Frontal cortex (tissue), 4 donors: ENCODE measurements around the gene STK25. TPM values are rescaled to one million over a fixed set of nuclear protein-coding genes. Genes with fewer than 3 reads are reported as not detected.
"Not testable (repeated sequence)": the region's sequence is repeated elsewhere in the genome, so short reads cannot be mapped to it uniquely, and the experiment has no call there.

Experiments
- DNase-seq, 2 donors: peaks; one replicate each; pipeline ENCODE4 v3.0.0; 2012; ENCODE audit warnings: low spot score in 2 of 2
- FAIRE-seq: peaks from 2 replicates; lab custom pipeline; 2012; peaks lifted over from hg19 to GRCh38; lab: Jason Lieb, UNC
- total RNA-seq: library from RNA; depleted of rRNA; stranded (reverse); fragments of >200 nt; gene quantifications from one replicate; pipeline ENCODE4 v1.2.3, GENCODE V29; 2014
- donor health status: control.
- donor health status: control.
- donor health status: control.

Gene STK25
- total RNA-seq, 1 donor from 2014 or later: 181 TPM

DNA sequence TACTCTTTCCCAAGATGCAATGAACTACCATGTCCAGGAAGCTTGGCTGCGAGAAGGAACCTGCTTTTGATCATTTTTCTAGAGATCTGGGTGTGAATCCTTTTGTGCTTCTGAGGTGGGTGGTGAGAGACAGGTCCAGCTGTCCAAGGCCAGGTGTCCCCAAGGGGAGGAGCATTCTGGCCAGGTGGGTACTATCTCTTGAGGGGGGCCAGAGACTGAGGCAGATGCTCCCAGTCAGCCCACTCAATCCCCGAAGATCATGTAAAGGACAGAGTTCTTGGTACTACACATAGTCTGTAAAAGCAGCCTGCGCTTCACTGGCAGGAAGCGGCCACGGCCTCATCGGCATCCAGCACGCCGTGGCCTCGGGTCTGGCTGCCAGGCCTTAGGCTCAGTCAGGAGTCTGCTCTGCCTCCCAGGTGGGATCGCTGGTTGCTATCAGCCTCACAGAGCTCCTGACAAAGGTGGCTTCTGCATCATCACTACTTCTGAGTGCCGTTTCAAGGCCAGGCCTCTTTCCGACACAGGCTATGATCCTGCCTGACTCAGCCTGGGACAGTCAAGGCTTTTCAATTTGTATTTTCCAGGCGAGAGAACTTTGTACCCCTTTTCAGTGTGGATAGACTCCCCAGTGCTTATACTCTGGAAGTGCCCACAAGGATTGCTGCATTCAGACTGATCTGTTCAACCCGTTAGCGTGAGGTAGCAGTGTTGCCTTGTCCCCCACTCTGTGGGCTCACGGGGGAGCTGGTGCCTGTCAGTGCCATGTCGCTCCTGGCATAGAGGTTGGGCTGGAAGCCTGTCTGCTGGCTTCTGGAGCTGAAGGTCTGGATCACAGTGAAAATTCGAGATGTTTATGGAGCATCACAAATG, 29.1 kb downstream of the STK25 start:
- DNase-seq (no peak), FAIRE-seq (no peak)

DNA sequence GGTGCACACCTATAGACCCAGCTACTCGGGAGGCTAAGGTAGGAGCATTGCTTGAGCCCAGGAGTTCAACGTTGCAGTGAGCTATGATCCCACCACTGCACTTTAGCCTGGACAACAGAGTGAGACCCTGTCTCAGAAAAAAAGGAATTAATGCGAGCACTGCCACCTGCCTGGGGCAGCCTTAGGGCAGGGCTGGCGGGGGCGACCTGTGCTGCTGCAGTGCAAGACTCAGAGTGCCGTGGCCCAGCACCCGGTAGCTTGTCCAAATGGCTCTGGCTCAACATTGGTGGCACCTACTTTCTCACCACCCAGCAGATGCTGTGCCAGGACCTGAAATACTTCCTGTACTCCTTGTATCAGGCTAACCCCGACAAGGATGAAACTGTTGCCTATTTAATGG, 30.2 kb downstream of the STK25 start:
- FAIRE-seq: no peak

DNA sequence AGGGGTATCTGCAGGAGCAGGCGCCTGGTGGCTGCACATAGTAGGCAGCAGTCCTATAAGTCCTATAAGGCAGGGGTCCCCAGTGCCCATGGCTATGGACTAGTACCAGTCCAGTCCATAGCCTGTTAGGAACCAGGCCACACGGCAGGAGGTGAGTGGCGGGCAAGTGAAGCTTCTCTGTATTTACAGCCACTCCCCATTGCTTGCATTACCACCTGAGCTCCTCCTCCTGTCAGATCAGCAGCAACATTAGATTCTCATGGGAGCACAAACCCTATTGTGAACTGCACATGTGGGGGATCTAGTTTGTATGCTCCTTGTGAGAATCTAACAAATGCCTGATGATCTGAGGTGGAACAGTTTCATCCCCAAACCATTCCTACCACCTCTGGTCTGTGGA, 33.1 kb downstream of the STK25 start:
- FAIRE-seq (no peak), DNase-seq (no peak)

More for the DNA sequence above, 30.2 kb downstream of the STK25 start:
- no peak for DNase-seq

DNA sequence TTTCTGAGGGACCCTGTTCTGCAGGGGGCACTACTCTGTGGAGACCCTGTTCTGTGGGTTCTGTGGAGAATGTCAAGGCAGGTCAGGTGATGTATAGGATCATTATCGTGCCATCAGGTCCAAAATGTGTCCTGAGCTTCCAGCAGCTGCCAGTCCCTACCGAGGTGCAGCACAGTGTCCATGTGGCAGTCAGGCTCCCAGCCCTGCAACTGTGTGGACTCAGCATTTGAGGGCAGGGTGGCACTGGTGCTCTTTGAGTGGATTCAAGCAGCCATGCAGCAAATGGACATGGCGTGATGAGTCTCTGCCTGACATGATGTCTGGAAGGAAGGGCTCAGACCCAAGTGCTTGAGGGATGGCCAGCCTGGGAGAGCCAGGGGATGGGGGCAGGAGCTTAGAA, 35.0 kb downstream of the STK25 start:
- DNase-seq (no peak), FAIRE-seq (no peak)

DNA sequence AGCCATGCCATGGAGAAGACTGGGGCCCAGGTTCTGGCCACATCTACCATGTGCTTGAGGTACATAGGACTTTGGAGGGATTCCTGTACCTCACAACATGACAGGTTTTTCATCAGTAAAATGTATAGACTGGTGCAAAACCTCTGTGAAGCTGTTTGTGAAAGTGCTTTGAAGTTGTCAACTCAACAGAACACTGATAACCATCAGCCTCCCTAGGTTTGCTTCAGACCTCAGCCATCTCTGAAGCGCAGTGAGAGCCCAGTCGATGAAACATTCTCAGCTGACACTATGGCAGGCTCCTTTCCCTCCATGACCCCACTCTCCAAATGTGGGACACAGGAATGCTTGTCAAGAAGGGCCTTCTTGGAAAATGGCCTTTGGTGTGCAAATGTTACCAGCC, 38.6 kb downstream of the STK25 start:
- DNase-seq (no peak), FAIRE-seq (no peak)

DNA sequence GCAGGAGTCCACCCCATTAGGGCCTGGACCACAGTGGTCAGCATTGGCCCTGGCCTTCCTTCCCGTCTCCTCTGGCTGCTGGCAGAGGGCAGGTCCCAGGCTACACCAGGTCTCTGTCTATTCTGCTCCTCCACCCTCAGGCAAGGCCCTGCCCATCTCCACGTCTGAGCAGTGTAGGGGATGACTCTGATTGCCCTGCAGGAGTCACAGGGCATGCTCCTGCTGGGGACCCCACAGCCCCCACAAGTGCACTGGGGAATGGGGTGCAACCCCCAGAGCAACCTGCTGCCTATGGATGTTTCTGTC, 40.0 kb downstream of the STK25 start:
- DNase-seq (no peak), FAIRE-seq (no peak)

DNA sequence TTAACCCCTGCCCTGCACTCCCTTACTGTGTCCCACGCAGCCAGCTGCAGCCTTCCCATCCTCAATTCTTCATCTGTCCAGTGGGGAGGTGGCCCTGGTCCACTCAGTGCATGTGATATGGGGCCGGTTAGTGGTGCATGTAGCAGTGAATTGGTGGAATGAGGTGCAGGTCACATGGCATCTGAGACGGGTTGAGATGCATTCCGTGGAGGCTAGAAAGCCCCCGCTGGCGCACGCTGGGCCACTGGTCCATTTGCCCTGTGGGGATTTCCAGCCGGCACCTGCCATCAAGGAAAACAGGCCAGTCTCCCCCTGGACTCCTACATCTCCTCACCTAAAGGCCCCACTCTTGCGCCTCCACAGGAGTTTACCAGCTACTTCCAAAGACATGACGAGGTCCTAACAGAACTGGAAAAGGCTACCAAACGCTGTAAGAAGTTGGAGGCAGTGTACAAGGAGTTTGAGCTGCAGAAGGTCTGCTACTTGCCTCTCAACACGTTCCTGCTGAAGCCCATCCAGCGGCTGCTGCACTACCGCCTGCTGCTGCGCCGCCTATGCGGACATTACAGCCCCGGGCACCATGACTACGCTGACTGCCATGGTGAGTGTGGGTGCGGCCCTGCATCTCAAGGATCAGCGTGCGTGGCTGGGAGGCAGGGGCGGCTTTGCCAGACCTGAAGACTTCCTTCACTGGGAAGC, 40.5 kb downstream of the STK25 start:
- DNase-seq: no peak
- FAIRE-seq: no peak

DNA sequence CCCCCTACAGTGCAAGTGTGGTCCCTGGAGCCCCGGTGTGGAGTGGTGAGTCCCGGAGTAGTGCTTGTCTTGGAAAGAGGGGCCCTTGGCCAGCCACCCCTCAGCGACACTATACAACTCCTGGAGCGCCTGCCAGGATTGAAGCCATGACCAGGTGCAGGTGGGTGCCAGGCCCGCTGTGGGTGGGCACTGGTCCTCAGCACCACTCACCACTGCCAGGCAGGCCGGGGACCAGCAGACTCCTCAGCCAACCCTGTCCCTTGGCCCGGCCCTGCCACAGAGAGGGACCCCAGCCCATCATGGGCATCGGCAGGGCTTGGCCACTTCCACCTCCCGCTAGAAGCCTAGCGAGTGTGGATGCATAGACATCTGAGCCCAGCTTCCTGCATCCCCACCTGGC, 42.2 kb downstream of the STK25 start:
- no peak for FAIRE-seq

DNA sequence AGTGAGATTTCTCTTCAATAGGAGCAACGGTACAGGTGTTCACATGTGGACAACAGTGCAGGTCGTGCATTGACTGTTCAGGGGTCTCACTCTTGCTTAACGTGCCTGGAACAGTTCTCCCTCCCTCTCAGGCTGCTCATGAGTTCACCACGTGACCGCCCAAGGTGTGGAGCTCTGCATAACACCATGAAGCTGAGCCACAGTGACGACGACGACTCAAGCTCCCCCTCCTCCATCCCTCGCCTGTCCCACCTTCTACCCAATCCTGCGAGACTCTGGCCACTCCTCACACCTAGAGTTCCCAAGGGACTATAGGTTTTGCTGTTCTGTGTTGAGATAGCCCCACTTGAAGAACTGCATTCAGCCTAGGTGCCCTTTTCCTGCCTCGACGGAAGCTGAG, 42.8 kb downstream of the STK25 start:
- FAIRE-seq: no peak
- DNase-seq: no peak

More for the DNA sequence above, 42.2 kb downstream of the STK25 start:
- no peak for DNase-seq

DNA sequence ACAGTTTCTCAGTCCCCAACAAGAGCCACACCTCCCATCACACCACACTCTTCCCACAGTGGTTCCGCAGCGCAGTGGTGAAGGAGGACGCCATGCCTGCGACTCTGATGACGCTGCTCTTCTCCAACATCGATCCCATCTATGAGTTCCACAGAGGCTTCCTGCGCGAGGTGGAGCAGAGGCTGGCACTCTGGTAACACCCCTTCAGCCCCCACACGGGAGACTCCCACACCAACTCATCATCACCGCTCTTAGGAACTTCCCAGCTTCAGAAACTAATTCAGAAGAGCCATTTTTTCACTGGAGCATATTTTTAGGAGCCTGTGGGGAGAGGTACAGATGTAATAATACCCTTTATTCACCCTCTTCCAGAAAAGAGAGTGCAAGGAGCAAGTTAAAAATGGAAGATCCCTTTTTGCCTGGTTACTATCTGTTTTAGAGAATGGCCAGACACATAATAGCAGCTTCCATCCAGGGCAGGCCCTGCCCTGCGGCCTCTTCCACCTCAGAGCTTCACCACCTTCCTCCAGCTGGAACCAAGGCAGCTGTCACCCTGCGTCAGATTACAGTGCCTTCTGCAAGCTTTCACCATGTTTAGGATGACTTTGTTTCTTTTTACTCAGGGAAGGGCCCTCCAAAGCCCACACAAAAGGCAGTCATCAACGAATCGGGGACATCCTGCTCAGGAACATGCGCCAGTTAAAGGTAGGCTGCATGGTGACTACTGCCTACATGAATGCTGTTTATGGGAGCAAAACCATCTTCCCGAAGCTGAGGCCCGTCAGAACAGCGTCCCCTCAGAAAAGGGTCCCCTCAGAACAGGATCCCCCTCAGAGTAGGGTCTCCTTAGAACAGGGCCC, 44.9 kb downstream of the STK25 start:
- FAIRE-seq: no peak
- DNase-seq: no peak

DNA sequence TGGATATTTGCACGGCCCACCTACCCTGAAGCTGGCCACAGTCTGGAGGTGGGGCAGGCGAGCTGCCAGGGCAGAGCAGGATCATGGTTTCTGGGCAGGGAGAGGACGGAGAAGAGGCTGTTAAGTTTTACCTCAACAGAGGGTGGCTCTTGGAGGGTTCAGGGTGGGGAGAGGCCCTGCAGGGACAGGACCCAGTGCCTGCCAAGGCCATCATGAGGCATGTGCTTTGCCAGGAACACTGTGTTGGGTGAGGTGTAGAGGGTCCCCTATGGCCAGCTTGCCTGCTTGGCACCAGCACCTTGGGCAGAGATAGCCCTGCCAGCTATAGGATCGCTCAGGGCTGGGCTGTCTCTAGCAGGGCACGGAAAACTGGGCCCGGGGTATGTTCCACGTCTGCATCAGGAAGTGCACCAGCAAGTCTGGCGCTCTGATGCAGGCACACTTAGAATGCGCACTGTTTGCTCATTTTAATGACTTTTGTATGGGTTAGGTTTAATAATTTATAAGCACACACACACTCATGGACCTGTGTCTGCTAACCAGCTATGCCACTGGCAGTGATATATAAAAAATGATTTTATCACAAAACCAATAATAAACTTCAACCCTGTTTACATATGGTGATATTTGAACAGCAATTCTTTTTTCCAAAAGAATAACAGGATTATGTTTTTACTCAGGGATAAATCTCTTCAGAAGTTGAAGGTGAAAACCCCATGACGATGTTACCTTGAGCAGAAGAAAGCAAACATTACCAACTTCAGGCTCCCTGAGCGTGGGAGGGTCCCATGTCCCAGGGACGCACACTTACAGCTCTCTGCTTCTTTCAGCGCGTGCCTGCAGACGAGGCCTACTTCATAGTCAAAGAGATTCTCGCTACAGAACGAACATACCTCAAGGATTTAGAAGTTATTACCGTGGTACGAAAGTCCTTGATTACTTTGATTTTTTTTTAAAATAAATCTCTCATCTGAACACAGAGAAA, 46.4 kb downstream of the STK25 start:
- DNase-seq (no peak), FAIRE-seq (no peak)

DNA sequence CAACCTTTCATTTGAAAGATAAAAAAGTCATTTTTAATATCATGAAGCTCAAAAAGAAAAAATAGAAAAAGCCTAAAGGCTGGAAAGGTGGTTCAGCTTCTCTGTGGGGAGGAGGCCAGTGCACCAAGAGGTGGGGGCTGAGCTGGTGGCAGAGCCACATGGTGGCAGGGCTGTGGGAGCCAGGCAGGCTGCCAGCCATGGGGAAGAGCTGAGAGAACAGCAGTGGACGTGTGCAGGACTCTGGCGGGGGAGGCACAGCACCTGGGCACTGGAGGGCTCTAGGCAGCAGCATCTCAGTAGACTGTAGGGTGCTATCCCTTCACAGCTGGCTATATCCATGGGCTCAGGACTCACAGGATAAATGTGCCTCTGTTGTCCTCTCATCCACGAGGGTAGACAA, 47.8 kb downstream of the STK25 start:
- FAIRE-seq (no peak), DNase-seq (peak in 1 of 2 donors; percentile 37)

DNA sequence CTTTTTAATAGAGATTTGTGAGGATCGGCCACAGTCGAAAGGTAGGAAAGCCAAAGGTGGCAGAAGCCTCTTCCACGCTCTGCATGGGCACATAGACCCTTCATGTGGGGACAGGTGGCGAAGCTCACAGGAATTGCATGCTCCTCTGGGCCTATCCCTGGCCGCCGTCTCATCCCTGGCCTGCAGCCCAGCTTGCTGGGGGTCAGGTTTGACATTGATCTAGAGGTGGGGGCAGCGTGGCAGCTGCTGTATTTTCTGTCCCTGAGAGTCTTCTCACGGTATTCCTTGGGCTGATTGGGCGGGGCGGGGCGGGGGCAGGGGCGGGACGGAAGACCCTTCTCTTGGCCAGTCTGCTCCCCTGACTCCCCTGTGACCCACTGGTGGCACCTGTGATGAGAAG, 48.9 kb downstream of the STK25 start:
- no peak for FAIRE-seq
- DNase-seq: no peak

DNA sequence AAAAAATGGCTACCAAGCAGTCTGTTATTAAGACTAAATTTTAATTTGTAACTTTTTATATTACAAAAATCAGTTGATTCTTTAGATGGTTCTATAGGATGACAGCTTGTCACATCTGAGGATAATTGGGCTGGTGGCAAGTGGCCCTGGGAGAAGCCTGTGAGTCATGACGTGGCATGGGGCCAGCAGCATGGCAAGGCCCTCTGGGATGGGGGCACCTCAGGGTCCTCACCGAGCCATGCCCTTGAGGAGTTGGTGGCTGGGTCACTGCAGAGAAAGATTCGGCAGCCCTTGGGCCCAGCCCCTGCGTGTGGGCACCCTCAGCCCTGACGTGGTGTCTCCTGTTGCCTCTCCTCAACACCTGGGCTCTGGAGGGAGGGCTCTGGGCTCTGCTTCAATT, 49.7 kb downstream of the STK25 start:
- FAIRE-seq (no peak), DNase-seq (no peak)

DNA sequence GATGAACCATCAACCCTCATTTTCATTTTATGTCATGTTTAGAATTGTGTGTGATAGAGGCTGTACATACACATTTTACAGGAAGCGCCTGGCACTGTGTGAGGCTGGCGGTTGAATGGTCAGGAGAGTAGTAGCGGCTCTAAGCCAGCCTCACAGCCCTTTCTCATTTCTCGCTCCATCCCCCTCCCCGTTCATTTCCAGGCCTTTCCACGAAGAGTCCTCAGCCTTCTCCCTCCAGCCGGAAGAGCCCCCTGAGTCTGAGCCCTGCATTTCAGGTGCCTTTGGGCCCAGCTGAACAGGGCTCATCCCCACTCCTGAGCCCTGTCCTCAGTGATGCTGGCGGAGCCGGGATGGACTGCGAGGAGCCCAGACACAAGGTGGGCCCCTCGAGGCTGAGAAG, 51.8 kb downstream of the STK25 start:
- FAIRE-seq (no peak), DNase-seq (no peak)

DNA sequence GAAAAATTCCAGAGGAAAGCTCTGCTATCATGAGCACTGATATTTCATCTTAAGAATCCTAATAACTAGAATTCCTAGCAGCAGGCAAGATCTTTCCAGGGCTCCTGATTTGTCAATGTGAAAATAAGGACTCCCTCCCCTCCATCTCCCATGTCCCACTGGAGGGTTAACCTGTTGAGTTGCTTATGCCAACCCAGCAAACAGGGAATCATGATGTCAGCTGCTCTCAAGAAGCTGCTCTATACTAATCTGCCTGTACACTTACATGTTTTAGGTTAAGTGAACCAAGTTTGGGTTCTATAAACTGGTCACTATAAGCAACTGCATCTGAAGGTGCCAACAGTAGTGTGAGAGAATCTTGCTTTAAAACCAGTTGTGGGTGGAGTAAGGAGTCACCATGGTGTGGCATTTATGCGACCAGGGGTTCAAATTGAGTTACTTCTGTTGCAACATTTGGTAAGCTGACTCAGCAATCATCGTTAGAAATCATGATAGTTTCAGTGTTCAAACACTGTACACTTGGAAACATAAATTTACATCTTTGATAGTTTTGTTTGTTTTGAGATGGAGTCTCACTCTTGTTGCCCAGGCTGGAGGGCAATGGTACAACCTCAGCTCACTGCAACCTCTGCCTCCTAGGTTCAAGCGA, 53.4 kb downstream of the STK25 start:
- no peak for DNase-seq
- FAIRE-seq: no peak

DNA sequence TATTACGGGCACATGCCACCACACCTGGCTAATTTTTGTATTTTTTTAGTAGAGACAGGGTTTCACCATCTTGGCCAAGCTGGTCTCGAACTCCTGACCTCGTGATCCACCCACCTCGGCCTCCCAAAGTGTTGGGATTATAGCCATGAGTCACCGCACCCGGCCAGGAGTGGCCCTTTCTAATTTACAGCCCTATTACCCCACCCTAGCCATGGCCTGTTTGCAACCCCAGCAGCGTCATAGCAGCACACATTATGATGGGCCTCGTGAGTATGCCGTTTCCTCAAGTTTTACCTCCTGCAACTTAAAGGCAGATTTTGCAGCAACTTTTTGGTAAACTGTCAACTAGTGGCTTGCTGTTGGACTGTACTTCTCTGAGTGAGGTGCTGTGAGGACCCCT, 54.5 kb downstream of the STK25 start:
- FAIRE-seq, DNase-seq: not testable (repeated sequence)

DNA sequence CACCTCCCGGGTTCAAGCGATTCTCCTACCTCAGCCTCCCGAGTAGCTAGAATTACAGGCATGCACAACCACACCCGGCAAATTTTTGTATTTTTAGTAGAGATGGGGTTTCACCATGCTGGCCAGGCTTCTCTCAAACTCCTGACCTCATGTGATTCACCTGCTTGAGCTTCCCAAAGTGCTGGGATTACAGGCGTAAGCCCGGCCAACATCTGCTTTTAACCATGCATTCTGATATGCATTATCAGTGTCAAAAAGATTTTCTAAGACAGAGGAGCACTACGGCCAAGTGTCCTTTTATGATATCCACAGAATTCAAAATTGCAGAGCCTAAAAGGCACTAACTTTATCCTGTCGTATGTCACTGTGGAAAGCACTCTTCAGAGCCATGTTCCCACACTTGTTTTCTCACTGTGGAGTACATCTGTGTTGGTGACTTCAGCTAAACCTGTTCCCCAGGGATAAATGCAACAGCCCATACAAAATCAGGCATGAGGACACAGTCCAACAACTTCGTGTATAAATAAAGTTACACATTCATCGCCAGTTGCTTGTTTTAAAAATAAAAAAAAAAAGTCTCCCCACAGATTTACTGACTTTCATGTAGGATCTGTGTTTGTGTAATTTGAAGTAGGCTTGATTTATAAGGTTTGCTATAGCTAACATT, 56.4 kb downstream of the STK25 start:
- FAIRE-seq: no peak
- no peak for DNase-seq
